ENCODE measurements around the gene IPMK.
A peak's percentile ranks its signal among the peaks of the same experiment; 100 is the strongest.
"Not testable (repeated sequence)": the region's sequence is repeated elsewhere in the genome, so short reads cannot be mapped to it uniquely, and the experiment has no call there.

IPMK gene

GRCh38 chr10:58175990-58176900 is 91.4 kb downstream of the IPMK start:
- H3K9me3 ChIP-seq (replicated peaks; ENCODE audit: low read length), result no peaks in the 10 kb centered on the region
- no peak overlapping the region for H3K9ac ChIP-seq (ENCODE audit: low read depth, low read length)
- peaks cover 13% of the 10 kb centered on the region for H3K27me3 ChIP-seq (ENCODE audit: control insufficient read depth, insufficient read depth, low read length)
- H3K36me3 ChIP-seq (ENCODE audit: insufficient read depth, low read length), result no peaks in the 10 kb centered on the region
- no peaks in the 10 kb centered on the region for H3K4me1 ChIP-seq (ENCODE audit: control insufficient read depth, insufficient read depth, low read length)
- H3K4me2 ChIP-seq (ENCODE audit: low read length), result no peak overlapping the region
- no peak overlapping the region for H3K4me3 ChIP-seq (ENCODE audit: low read length)

GRCh38 chr10:58174831-58175230 is 92.9 kb downstream of the IPMK start:
- H3K9ac ChIP-seq (ENCODE audit: low read depth, low read length), result no peak overlapping the region
- H3K4me3 ChIP-seq (ENCODE audit: low read length), result no peak overlapping the region
- no peaks in the 10 kb centered on the region for H3K36me3 ChIP-seq (ENCODE audit: insufficient read depth, low read length)
- no peak overlapping the region for H3K4me2 ChIP-seq (ENCODE audit: low read length)
- no peaks in the 10 kb centered on the region for H3K9me3 ChIP-seq (replicated peaks; ENCODE audit: low read length)
- no peaks in the 10 kb centered on the region for H3K4me1 ChIP-seq (ENCODE audit: control insufficient read depth, insufficient read depth, low read length)
- H3K27me3 ChIP-seq (ENCODE audit: control insufficient read depth, insufficient read depth, low read length), result peaks cover 13% of the 10 kb centered on the region

- H3K4me1 ChIP-seq (ENCODE audit: control insufficient read depth, insufficient read depth, low read length), result no peaks in the 10 kb centered on the region
- no peak overlapping the region for H3K9ac ChIP-seq (ENCODE audit: low read depth, low read length)
- H3K4me3 ChIP-seq (ENCODE audit: low read length), result no peak overlapping the region
- no peaks in the 10 kb centered on the region for H3K36me3 ChIP-seq (ENCODE audit: insufficient read depth, low read length)
- peaks cover 21% of the 10 kb centered on the region for H3K27me3 ChIP-seq (ENCODE audit: control insufficient read depth, insufficient read depth, low read length)
- no peak overlapping the region for H3K4me2 ChIP-seq (ENCODE audit: low read length)
- no peaks in the 10 kb centered on the region for H3K9me3 ChIP-seq (replicated peaks; ENCODE audit: low read length)
Measured at GRCh38 chr10:58173391-58173790, 94.3 kb downstream of the IPMK start.

GRCh38 chr10:58171146-58171545 is 96.5 kb downstream of the IPMK start:
- no peak overlapping the region for H3K9ac ChIP-seq (ENCODE audit: low read depth, low read length)
- H3K9me3 ChIP-seq (replicated peaks; ENCODE audit: low read length), result no peaks in the 10 kb centered on the region

GRCh38 chr10:58164517-58164916 is 103.2 kb downstream of the IPMK start:
- no peaks in the 10 kb centered on the region for H3K9me3 ChIP-seq (replicated peaks; ENCODE audit: low read length)
- peaks cover 24% of the 10 kb centered on the region for H3K27me3 ChIP-seq (ENCODE audit: control insufficient read depth, insufficient read depth, low read length)
- H3K36me3 ChIP-seq (ENCODE audit: insufficient read depth, low read length), result no peaks in the 10 kb centered on the region
- no peak overlapping the region for H3K4me3 ChIP-seq (ENCODE audit: low read length)
- H3K9ac ChIP-seq (ENCODE audit: low read depth, low read length), result no peak overlapping the region
- no peak overlapping the region for H3K4me2 ChIP-seq (ENCODE audit: low read length)
- no peaks in the 10 kb centered on the region for H3K4me1 ChIP-seq (ENCODE audit: control insufficient read depth, insufficient read depth, low read length)

More at GRCh38 chr10:58171146-58171545, 96.5 kb downstream of the IPMK start:
- Histone ChIP-seq H3K36me3 (ENCODE audit: insufficient read depth, low read length) (no peaks in the 10 kb centered on the region), H3K4me2 (ENCODE audit: low read length) (no peak overlapping the region), H3K4me3 (ENCODE audit: low read length) (no peak overlapping the region), H3K27me3 (ENCODE audit: control insufficient read depth, insufficient read depth, low read length) (peaks cover 25% of the 10 kb centered on the region), H3K4me1 (ENCODE audit: control insufficient read depth, insufficient read depth, low read length) (no peaks in the 10 kb centered on the region)

GRCh38 chr10:58158806-58159205 is 108.9 kb downstream of the IPMK start:
- H3K27me3 ChIP-seq (ENCODE audit: control insufficient read depth, insufficient read depth, low read length), result peaks cover 6% of the 10 kb centered on the region
- no peak overlapping the region for H3K4me3 ChIP-seq (ENCODE audit: low read length)

GRCh38 chr10:58157076-58157766 is 110.5 kb downstream of the IPMK start:
- H3K4me2 ChIP-seq (ENCODE audit: low read length), result peak overlapping the region; percentile 16
- peaks cover 12% of the 10 kb centered on the region for H3K4me1 ChIP-seq (ENCODE audit: control insufficient read depth, insufficient read depth, low read length)
- H3K9me3 ChIP-seq (replicated peaks; ENCODE audit: low read length), result no peaks in the 10 kb centered on the region
- H3K27me3 ChIP-seq (ENCODE audit: control insufficient read depth, insufficient read depth, low read length), result peaks cover 16% of the 10 kb centered on the region
- H3K9ac ChIP-seq (ENCODE audit: low read depth, low read length), result no peak overlapping the region
- no peak overlapping the region for H3K4me3 ChIP-seq (ENCODE audit: low read length)
- no peaks in the 10 kb centered on the region for H3K36me3 ChIP-seq (ENCODE audit: insufficient read depth, low read length)

More at GRCh38 chr10:58158806-58159205, 108.9 kb downstream of the IPMK start:
- Histone ChIP-seq H3K4me2 (ENCODE audit: low read length) (no peak overlapping the region), H3K36me3 (ENCODE audit: insufficient read depth, low read length) (no peaks in the 10 kb centered on the region), H3K9ac (ENCODE audit: low read depth, low read length) (no peak overlapping the region), H3K4me1 (ENCODE audit: control insufficient read depth, insufficient read depth, low read length) (peaks cover 12% of the 10 kb centered on the region), H3K9me3 (replicated peaks; ENCODE audit: low read length) (no peaks in the 10 kb centered on the region)

GRCh38 chr10:58155941-58156340 is 111.8 kb downstream of the IPMK start:
- Histone ChIP-seq H3K4me1 (ENCODE audit: control insufficient read depth, insufficient read depth, low read length) (peaks cover 12% of the 10 kb centered on the region), H3K27me3 (ENCODE audit: control insufficient read depth, insufficient read depth, low read length) (peaks cover 16% of the 10 kb centered on the region)
- not testable (repeated sequence) for H3K9me3 ChIP-seq (replicated peaks; ENCODE audit: low read length); H3K36me3 ChIP-seq (ENCODE audit: insufficient read depth, low read length); H3K9ac ChIP-seq (ENCODE audit: low read depth, low read length); H3K4me2 ChIP-seq (ENCODE audit: low read length); H3K4me3 ChIP-seq (ENCODE audit: low read length)

GRCh38 chr10:58153751-58154150 is 113.9 kb downstream of the IPMK start:
- Histone ChIP-seq H3K9me3 (replicated peaks; ENCODE audit: low read length) (no peaks in the 10 kb centered on the region), H3K4me3 (ENCODE audit: low read length) (no peak overlapping the region), H3K27me3 (ENCODE audit: control insufficient read depth, insufficient read depth, low read length) (peaks cover 27% of the 10 kb centered on the region), H3K4me1 (ENCODE audit: control insufficient read depth, insufficient read depth, low read length) (peaks cover 12% of the 10 kb centered on the region), H3K36me3 (ENCODE audit: insufficient read depth, low read length) (no peaks in the 10 kb centered on the region), H3K4me2 (ENCODE audit: low read length) (no peak overlapping the region), H3K9ac (ENCODE audit: low read depth, low read length) (no peak overlapping the region)

- no peak overlapping the region for H3K9ac ChIP-seq (ENCODE audit: low read depth, low read length)
- H3K4me1 ChIP-seq (ENCODE audit: control insufficient read depth, insufficient read depth, low read length), result peaks cover 8% of the 10 kb centered on the region
- H3K9me3 ChIP-seq (replicated peaks; ENCODE audit: low read length), result no peaks in the 10 kb centered on the region
- no peaks in the 10 kb centered on the region for H3K36me3 ChIP-seq (ENCODE audit: insufficient read depth, low read length)
- H3K27me3 ChIP-seq (ENCODE audit: control insufficient read depth, insufficient read depth, low read length), result peaks cover 27% of the 10 kb centered on the region
- H3K4me2 ChIP-seq (ENCODE audit: low read length), result no peak overlapping the region
- no peak overlapping the region for H3K4me3 ChIP-seq (ENCODE audit: low read length)
Measured at GRCh38 chr10:58152673-58153263, 114.9 kb downstream of the IPMK start.

- H3K9ac ChIP-seq (ENCODE audit: low read depth, low read length), result no peak overlapping the region
- no peaks in the 10 kb centered on the region for H3K9me3 ChIP-seq (replicated peaks; ENCODE audit: low read length)
- no peak overlapping the region for H3K4me2 ChIP-seq (ENCODE audit: low read length)
- no peak overlapping the region for H3K4me3 ChIP-seq (ENCODE audit: low read length)
- H3K4me1 ChIP-seq (ENCODE audit: control insufficient read depth, insufficient read depth, low read length), result no peaks in the 10 kb centered on the region
- no peaks in the 10 kb centered on the region for H3K36me3 ChIP-seq (ENCODE audit: insufficient read depth, low read length)
- peaks cover 27% of the 10 kb centered on the region for H3K27me3 ChIP-seq (ENCODE audit: control insufficient read depth, insufficient read depth, low read length)
Measured at GRCh38 chr10:58150290-58150689, 117.4 kb downstream of the IPMK start.

Data from skeletal muscle satellite cell (primary cell).